Measurements from ENCODE around the gene BABAM2.

The BABAM2 gene

DNA sequence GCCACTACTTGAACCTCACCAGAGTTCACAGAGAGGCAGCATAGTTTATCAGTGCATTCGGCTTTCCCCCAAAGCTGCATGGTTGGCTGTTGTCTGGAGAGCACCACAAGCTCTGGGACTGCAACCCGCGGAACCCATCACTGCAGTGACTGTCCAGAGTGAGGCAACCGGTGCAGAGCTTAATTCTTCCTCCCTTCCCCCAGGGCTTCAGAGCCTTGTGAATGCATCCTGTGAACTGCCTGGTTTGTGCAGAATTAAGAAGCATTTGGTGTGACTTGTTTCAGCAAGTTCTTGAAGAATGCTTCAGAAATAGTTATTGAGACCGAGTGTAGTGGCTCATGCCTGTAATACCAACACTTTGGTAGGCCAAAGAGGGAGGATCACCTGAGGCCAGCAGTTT lies 402.9 kb downstream of the BABAM2 start:
- TF ChIP-seq, protein P1, sequence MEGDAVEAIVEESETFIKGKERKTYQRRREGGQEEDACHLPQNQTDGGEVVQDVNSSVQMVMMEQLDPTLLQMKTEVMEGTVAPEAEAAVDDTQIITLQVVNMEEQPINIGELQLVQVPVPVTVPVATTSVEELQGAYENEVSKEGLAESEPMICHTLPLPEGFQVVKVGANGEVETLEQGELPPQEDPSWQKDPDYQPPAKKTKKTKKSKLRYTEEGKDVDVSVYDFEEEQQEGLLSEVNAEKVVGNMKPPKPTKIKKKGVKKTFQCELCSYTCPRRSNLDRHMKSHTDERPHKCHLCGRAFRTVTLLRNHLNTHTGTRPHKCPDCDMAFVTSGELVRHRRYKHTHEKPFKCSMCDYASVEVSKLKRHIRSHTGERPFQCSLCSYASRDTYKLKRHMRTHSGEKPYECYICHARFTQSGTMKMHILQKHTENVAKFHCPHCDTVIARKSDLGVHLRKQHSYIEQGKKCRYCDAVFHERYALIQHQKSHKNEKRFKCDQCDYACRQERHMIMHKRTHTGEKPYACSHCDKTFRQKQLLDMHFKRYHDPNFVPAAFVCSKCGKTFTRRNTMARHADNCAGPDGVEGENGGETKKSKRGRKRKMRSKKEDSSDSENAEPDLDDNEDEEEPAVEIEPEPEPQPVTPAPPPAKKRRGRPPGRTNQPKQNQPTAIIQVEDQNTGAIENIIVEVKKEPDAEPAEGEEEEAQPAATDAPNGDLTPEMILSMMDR (conservative IDR thresholded peaks at IDR 0.05): no peak
- no peak overlapping the region for H3K27ac ChIP-seq

DNA sequence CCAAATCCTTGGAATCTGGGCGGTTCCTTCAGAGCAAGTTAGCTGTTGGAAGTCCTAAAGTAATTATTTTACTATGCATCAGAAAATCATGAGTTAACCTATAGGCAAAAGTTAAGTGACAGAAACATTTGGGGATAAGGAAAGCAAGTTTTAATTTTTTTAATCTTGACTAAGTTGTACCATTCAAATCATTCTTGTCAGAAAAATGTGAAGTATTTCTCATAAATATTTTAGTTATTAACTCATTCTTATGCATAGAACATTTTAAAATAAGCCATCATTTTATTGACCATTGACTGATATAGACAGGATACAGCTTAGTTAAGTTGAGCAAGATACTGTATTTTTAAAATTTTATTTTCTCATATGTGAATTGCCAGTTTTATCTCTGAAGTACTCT lies 403.9 kb downstream of the BABAM2 start:
- H3K27ac ChIP-seq: no peak overlapping the region
- TF ChIP-seq, protein P1 (conservative IDR thresholded peaks at IDR 0.05): no peak

DNA sequence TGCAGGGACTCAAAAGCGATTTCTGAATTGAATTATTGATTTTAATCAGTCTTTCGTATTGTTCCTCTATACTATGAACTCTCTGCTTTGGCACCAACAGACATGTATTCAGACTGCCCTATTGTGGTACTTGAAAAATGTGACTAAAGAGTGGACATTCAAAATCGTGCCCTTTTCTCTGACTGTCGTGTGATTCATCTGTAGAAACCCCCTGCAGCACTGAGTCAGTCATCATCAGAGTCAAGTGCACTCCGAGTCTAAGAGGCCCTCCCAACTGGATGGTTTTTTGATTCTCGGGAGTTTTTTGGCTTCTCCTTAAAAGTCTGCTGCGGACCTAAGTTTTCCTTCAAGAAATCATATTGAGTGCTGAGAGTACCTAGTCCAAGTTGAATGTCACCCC lies 405.7 kb downstream of the BABAM2 start:
- no peak overlapping the region for H3K27ac ChIP-seq

DNA sequence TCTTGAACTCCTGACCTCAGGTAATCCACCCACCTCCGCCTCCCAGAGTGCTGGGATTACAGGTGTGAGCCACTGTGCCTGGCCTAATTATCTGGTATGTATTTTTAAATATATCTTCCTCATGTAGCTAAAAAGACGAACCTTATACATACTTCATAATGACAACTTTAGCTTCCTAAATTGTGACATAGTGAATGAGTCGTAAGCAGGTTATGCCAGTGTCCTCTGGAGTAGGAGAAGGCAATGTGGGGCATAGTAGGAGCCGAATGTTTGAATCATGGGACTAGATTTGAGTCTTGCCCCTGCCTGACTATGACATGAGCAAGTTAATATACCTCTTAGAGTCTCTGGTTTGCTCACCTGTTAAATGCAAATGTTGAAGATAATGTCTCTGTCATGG lies 406.4 kb downstream of the BABAM2 start:
- H3K27ac ChIP-seq: no peak overlapping the region
- TF ChIP-seq, protein P1 (conservative IDR thresholded peaks at IDR 0.05): no peak

More for the DNA sequence above, 405.7 kb downstream of the BABAM2 start:
- TF ChIP-seq, protein P1 (conservative IDR thresholded peaks at IDR 0.05): no peak

DNA sequence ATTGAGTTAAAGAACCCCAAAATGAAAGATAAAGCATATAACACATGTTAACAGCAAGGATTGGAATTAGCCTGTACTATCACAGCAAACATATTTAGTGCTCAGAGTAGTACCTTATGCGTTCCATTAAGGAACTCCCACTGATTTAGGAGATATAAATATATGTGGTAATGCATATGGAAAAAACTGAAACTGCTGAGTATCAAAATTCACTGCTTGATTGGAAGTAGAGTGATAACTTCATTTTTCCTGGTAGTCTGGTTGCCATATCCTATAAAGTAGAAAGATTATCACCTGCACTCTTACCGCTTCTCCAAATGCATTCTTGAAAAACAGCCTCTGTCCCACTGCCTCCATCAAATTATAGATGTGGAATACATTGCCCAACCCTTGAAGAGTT lies 407.0 kb downstream of the BABAM2 start:
- H3K27ac ChIP-seq: no peak overlapping the region
- TF ChIP-seq, protein P1 (conservative IDR thresholded peaks at IDR 0.05): no peak

DNA sequence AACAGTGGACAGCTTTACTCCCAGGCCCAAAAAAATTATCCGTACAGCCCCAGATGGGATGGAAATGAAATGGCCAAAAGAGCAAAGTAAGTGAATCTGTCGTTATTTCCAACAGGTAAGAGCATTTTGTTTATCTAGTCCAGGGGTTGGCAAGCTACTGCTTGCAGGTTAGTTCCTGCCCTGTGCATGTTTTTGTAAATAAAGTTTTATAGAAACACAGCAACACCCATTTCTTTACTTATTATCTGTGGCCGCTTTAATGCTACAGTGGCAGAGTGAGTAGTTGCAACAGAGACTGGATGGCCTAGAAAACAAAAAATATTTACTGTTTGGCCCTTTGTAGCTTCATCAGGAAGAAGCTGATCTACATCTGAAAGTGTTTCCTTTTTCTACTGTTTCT lies 407.9 kb downstream of the BABAM2 start:
- TF ChIP-seq, protein P1 (conservative IDR thresholded peaks at IDR 0.05): no peak
- no peak overlapping the region for H3K27ac ChIP-seq

DNA sequence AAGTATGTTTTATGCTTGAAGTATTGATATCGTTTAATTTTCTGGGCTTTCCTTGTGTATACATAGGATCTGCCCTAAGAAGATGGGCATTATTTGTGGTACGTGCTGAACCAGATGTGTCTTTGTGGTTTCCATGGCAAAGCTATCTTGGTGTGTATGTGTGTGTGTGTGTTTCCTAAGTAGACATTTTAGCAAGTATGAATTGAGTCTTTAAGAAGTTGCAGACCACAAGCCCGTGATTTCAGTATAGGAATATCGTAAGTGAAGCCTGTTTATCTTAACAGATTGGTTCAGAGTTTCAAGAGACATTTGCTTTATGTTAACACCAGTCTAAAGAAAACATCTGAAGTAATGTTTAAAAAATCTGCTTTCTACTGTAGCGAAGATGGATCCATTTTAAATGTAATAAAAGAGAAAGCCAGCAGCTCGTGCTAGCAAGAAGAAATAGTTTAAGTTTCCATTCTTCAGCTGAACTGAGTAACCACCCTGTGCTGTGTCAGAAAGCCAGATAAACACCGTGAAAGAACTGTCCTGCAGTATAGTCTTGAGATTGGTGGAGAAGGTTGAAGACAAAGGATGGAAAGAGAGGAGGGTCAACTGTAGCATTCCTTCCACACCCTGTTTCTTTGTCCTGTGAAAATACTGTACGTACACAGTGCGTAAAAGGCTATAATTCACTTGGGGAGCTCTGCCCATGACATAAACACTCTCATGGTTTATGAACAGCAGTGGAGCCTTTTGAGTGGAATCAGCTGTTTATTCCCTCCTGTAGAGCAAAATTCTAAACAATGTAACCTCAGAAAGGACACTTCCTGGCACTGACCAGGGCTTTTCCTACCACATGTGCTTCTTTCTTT lies 410.2 kb downstream of the BABAM2 start:
- no peak overlapping the region for H3K27ac ChIP-seq
- TF ChIP-seq, protein P1 (conservative IDR thresholded peaks at IDR 0.05): no peak

Data from VCaP (cell line).